Esophagus squamous epithelium (tissue), 5 donors: ENCODE results near the gene AHRR. TPM values are rescaled to one million over a fixed set of nuclear protein-coding genes. Genes with fewer than 3 reads are reported as not detected.

Source experiments
- DNase-seq: peaks from one replicate; lab custom pipeline; 2025; lab: John Stamatoyannopoulos, UW
- H3K27ac ChIP-seq, 4 donors: fragments of 200-600 bp; sonication (generic); one replicate each; pipeline ENCODE4 v1.5.1; 2016 to 2019; ENCODE audit warnings: mild to moderate bottlenecking in 1 of 4
- H3K27me3 ChIP-seq, 4 donors: fragments of 200-600 bp; sonication (generic); 1 replicate in 3 of 4; 2 replicates in 1 of 4; pipeline versions ENCODE4 v1.5.1 to v1.6.0; 2017 to 2021; ENCODE audit warnings: antibody characterized with exemption in 1 of 4
- H3K36me3 ChIP-seq, 3 donors: fragments of 200-600 bp; sonication (generic); one replicate each; pipeline ENCODE4 v1.5.1; 2016 to 2019
- H3K4me1 ChIP-seq, 3 donors: fragments of 200-600 bp; sonication (generic); one replicate each; pipeline ENCODE4 v1.5.1; 2017 to 2019
- H3K4me3 ChIP-seq, 4 donors: fragments of 200-600 bp; sonication (generic); 1 replicate in 3 of 4; 2 replicates in 1 of 4; pipeline ENCODE4 v1.5.1; 2016 to 2019; ENCODE audit warnings: mild to moderate bottlenecking in 2 of 4, moderate library complexity in 1 of 4
- H3K9me3 ChIP-seq, 3 donors: fragments of 200-600 bp; sonication (generic); one replicate each; pipeline ENCODE4 v1.5.1; 2016 to 2019
- CTCF ChIP-seq, 6 experiments: fragments of 450-650 bp in 4 of 6; fragments of 200-600 bp in 2 of 6; sonication (generic) in 2 of 6; IDR thresholded peaks; one replicate each; pipeline ENCODE4 v1.5.1; 2016 to 2019; ENCODE audit warnings: antibody characterized with exemption in 6 of 6, mild to moderate bottlenecking in 4 of 6, moderate library complexity in 4 of 6
- POLR2A ChIP-seq, 4 donors: fragments of 450-650 bp; IDR thresholded peaks; one replicate each; pipeline ENCODE4 v1.6.1; 2017; ENCODE audit warnings: antibody characterized with exemption in 4 of 4, mild to moderate bottlenecking in 4 of 4, moderate library complexity in 3 of 4
- WGBS, 2 donors: methylation state at CpG; one replicate each; pipeline ENCODE4 v1.1.5; 2018; 5-methylcytosine and 5-hydroxymethylcytosine counted together
- intact Hi-C: fragments of 100-400 bp; cut with DNase I; formaldehyde crosslinking; loops from one replicate; pipeline ENCODE4 v1.15.0; 2022
- total RNA-seq, 4 donors: library from RNA; depleted of rRNA; stranded (reverse); fragments of >200 nt; gene quantifications; one replicate each; pipeline ENCODE4 v1.1.0, GENCODE V29; 2016
- donor health status: DM: yes; HTN: yes; CAD: no.

AHRR gene
- total RNA-seq, 4 donors from 2014 or later: 0.66 to 1.5 (median 1.1) TPM

GRCh38 chr5:456351-457194, 135.1 kb downstream of the AHRR start:
- Histone ChIP-seq H3K27ac (no peak overlapping the region), H3K9me3 (peaks cover 0 to 8% (median 7%) of the 10 kb centered on the region in 3 donors), H3K36me3 (peaks cover 0 to 98% (median 23%) of the 10 kb centered on the region in 3 donors), H3K27me3 (no peaks in the 10 kb centered on the region), H3K4me3 (no peak overlapping the region), H3K4me1 (peaks cover 21 to 73% (median 26%) of the 10 kb centered on the region in 3 donors)
- no peak for TF ChIP-seq CTCF (IDR thresholded peaks at IDR 0.05)
- TF ChIP-seq POLR2A (IDR thresholded peaks at IDR 0.05): no peak
- DNase-seq: no peak
- intact Hi-C loops: no loop called here
- 68 to 80% methylated on average over 11 to 21 of the region's 28 CpGs for WGBS, 2 donors

GRCh38 chr5:457195-457961, 135.9 kb downstream of the AHRR start:
- no peak overlapping the region for H3K4me3 ChIP-seq
- WGBS, 2 donors: 83 to 93% methylated on average over 1 to 3 of the region's 19 CpGs
- H3K9me3 ChIP-seq: peaks cover 0 to under 1% (median 0%) of the 10 kb centered on the region in 3 donors
- no peak for TF ChIP-seq CTCF (IDR thresholded peaks at IDR 0.05)
- TF ChIP-seq POLR2A (IDR thresholded peaks at IDR 0.05): no peak
- peaks cover 6 to 98% (median 27%) of the 10 kb centered on the region in 3 donors for H3K36me3 ChIP-seq
- H3K27ac ChIP-seq: peak overlapping the region in 2 of 4 donors; percentile 67 to 78
- intact Hi-C loops: no loop called here
- no peak for DNase-seq
- H3K27me3 ChIP-seq: no peaks in the 10 kb centered on the region
- H3K4me1 ChIP-seq: peaks cover 21 to 73% (median 26%) of the 10 kb centered on the region in 3 donors

DNA sequence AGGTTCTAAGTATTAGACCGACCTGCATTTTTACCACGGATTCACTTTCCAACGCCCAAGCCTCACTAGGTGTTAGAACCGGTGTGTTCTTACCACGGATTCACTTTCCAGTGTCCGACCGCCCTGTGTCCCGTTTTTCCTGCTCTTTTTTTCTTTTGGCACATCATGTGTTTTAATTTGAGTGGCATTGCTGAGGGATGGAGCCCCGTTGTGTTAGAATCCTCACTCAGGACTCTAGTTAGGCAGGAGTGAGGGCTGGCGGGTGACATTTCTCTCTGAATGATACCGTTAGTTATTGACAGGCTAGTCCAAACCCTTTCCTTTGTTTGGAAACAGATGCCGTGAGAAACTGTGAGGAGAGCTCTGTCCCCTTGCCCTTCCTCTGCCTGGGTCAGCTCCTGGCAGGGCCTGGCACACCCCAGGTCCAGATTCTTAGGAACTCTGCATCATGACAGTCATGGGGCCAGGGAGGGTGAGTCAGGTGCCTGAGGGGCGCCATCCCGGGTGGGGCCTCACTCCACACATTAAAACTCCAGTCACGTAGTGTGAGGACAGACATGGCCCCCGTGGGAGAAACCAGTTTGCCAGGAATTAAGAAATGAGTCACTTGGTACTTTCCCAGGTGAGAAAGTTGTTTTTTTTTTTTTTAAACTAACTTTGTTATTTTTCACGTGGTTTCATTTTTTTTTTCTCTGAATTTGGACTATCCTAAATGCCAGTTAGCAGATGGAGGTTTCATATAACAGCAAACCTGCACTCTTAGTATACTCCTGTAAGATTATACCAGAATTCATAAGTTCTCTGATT, 137.2 kb downstream of the AHRR start:
- intact Hi-C loops: no loop called here
- 37 to 57% methylated on average over 17 of the region's 17 CpGs for WGBS, 2 donors
- TF ChIP-seq POLR2A (IDR thresholded peaks at IDR 0.05): no peak
- TF ChIP-seq CTCF (IDR thresholded peaks at IDR 0.05): no peak
- peaks cover 6 to 98% (median 28%) of the 10 kb centered on the region in 3 donors for H3K36me3 ChIP-seq
- peaks cover 10 to 61% (median 16%) of the 10 kb centered on the region in 3 donors for H3K4me1 ChIP-seq
- peak overlapping the region; percentile 48 to 78 (median 60) for H3K27ac ChIP-seq
- no peak overlapping the region for H3K4me3 ChIP-seq
- no peak for DNase-seq
- no peaks in the 10 kb centered on the region for H3K9me3 ChIP-seq
- no peaks in the 10 kb centered on the region for H3K27me3 ChIP-seq

GRCh38 chr5:459562-460272, 138.2 kb downstream of the AHRR start:
- intact Hi-C loops: no loop called here
- Histone ChIP-seq H3K4me1 (peaks cover 7 to 52% (median 9%) of the 10 kb centered on the region in 3 donors), H3K9me3 (no peaks in the 10 kb centered on the region), H3K27me3 (no peaks in the 10 kb centered on the region), H3K4me3 (no peak overlapping the region), H3K27ac (peak overlapping the region in 3 of 4 donors; percentile 22 to 78 (median 26)), H3K36me3 (peaks cover 6 to 98% (median 36%) of the 10 kb centered on the region in 3 donors)
- TF ChIP-seq POLR2A (IDR thresholded peaks at IDR 0.05) (no peak), CTCF (IDR thresholded peaks at IDR 0.05) (no peak)
- DNase-seq: no peak
- WGBS, 2 donors: 87 to 89% methylated on average over 16 to 18 of the region's 24 CpGs
